ENCODE data around the gene TARBP1. TPM values are rescaled to one million over a fixed set of nuclear protein-coding genes. Genes with fewer than 3 reads are reported as not detected.

TARBP1 gene
- total RNA-seq, 6 donors from 2014 or later: 17.6 to 51.2 (median 25.8) TPM

GRCh38 chr1:234484218-234484617, 5.2 kb upstream of the TARBP1 start:
- Histone ChIP-seq H3K4me3 (no peak overlapping the region), H3K9me3 (no peaks in the 10 kb centered on the region), H3K27me3 (no peaks in the 10 kb centered on the region), H3K36me3 (no peaks in the 10 kb centered on the region), H3K4me1 (peaks cover 0 to 17% (median 8%) of the 10 kb centered on the region in 4 donors), H3K27ac (no peak overlapping the region)
- DNase-seq (no peak), ATAC-seq (ENCODE audit: low FRiP score in 2 of 2) (no peak)
- no peak for TF ChIP-seq CTCF (IDR thresholded peaks at IDR 0.05)
- no peak for TF ChIP-seq POLR2A (IDR thresholded peaks at IDR 0.05)
- no peak for TF ChIP-seq POLR2AphosphoS5 (IDR thresholded peaks at IDR 0.05)
- 76 to 86% methylated on average over 3 of the region's 3 CpGs for WGBS, 2 donors

GRCh38 chr1:234481771-234482170, 2.8 kb upstream of the TARBP1 start:
- no peak for ATAC-seq (ENCODE audit: low FRiP score in 2 of 2)
- Histone ChIP-seq H3K27ac (no peak overlapping the region), H3K4me1 (peaks cover 2 to 19% (median 9%) of the 10 kb centered on the region in 4 donors), H3K4me3 (no peak overlapping the region), H3K27me3 (no peaks in the 10 kb centered on the region), H3K9me3 (no peaks in the 10 kb centered on the region), H3K36me3 (no peaks in the 10 kb centered on the region)
- TF ChIP-seq CTCF (IDR thresholded peaks at IDR 0.05): no peak
- no peak for TF ChIP-seq POLR2A (IDR thresholded peaks at IDR 0.05)
- no peak for TF ChIP-seq EP300 (IDR thresholded peaks at IDR 0.05)
- no peak for TF ChIP-seq POLR2AphosphoS5 (IDR thresholded peaks at IDR 0.05)
- DNase-seq: no peak
- WGBS, 2 donors: 82 to 83% methylated on average over 5 of the region's 5 CpGs

- TF ChIP-seq EP300 (IDR thresholded peaks at IDR 0.05) (no peak), POLR2AphosphoS5 (IDR thresholded peaks at IDR 0.05) (no peak), CTCF (IDR thresholded peaks at IDR 0.05) (no peak), POLR2A (IDR thresholded peaks at IDR 0.05) (no peak)
- no peak overlapping the region for H3K4me3 ChIP-seq
- H3K27ac ChIP-seq: no peak overlapping the region
- 79 to 84% methylated on average over 2 of the region's 2 CpGs for WGBS, 2 donors
- no peak for DNase-seq
- H3K36me3 ChIP-seq: no peaks in the 10 kb centered on the region
- H3K9me3 ChIP-seq: no peaks in the 10 kb centered on the region
- peaks cover 2 to 19% (median 9%) of the 10 kb centered on the region in 4 donors for H3K4me1 ChIP-seq
- no peak for ATAC-seq (ENCODE audit: low FRiP score in 2 of 2)
- no peaks in the 10 kb centered on the region for H3K27me3 ChIP-seq
These were observed 887 bp upstream of the TARBP1 start for GRCh38 chr1:234479866-234480265.

GRCh38 chr1:234479310-234479559, 256 bp upstream of the TARBP1 start:
- no peak for TF ChIP-seq CTCF (IDR thresholded peaks at IDR 0.05)
- no peak for TF ChIP-seq POLR2AphosphoS5 (IDR thresholded peaks at IDR 0.05)
- TF ChIP-seq POLR2A (IDR thresholded peaks at IDR 0.05): no peak
- no peak for TF ChIP-seq EP300 (IDR thresholded peaks at IDR 0.05)
- Histone ChIP-seq H3K27me3 (no peaks in the 10 kb centered on the region), H3K4me3 (peak overlapping the region in 3 of 4 donors; percentile 87 to 98 (median 91)), H3K36me3 (no peaks in the 10 kb centered on the region), H3K9me3 (no peaks in the 10 kb centered on the region), H3K27ac (peak overlapping the region in 3 of 4 donors; percentile 87 to 94 (median 93)), H3K4me1 (peaks cover 2 to 19% (median 9%) of the 10 kb centered on the region in 4 donors)
- WGBS, 2 donors: 15 to 24% methylated on average over 5 of the region's 5 CpGs
- DNase-seq: no peak
- ATAC-seq (ENCODE audit: low FRiP score in 2 of 2): no peak

GRCh38 chr1:234478152-234478480, 863 bp downstream of the TARBP1 start:
- 0% methylated on average over 23 of the region's 43 CpGs; no CpG with 5 or more reads in 1 of the 2 donors for WGBS, 2 donors
- TF ChIP-seq EP300 (IDR thresholded peaks at IDR 0.05): no peak
- TF ChIP-seq CTCF (IDR thresholded peaks at IDR 0.05): no peak
- TF ChIP-seq POLR2AphosphoS5 (IDR thresholded peaks at IDR 0.05): no peak
- peak in 3 of 4 donors; percentile 13 to 76 (median 57) for TF ChIP-seq POLR2A (IDR thresholded peaks at IDR 0.05)
- DNase-seq: peak in 1 of 2 donors; percentile 69
- Histone ChIP-seq H3K9me3 (no peaks in the 10 kb centered on the region), H3K36me3 (no peaks in the 10 kb centered on the region), H3K27ac (peak overlapping the region; percentile 69 to 94 (median 90)), H3K27me3 (no peaks in the 10 kb centered on the region), H3K4me1 (peaks cover 2 to 19% (median 9%) of the 10 kb centered on the region in 4 donors), H3K4me3 (peak overlapping the region; percentile 5 to 98 (median 89))
- ATAC-seq (ENCODE audit: low FRiP score in 2 of 2): peak; percentile 74 to 89
